ENCODE results near the gene SMAD5. TPM values are rescaled to one million over a fixed set of nuclear protein-coding genes. Genes with fewer than 3 reads are reported as not detected.

The SMAD5 gene
- total RNA-seq, 1 experiment from 2014 or later: 69.3 TPM

GRCh38 chr5:136215812-136216211 is 83.2 kb downstream of the SMAD5 start:
- Histone ChIP-seq H2AK5ac (ENCODE audit: insufficient read length, low read length) (no peak overlapping the region), H3T11ph (ENCODE audit: low read length) (no peak overlapping the region), H3K56ac (ENCODE audit: insufficient read length, low read depth, low read length) (no peak overlapping the region), H3K14ac (ENCODE audit: insufficient read depth, low read length) (no peak overlapping the region), H3K23me2 (ENCODE audit: insufficient read length, low read depth, low read length, poor library complexity, severe bottlenecking) (no peaks in the 10 kb centered on the region), H4K91ac (ENCODE audit: insufficient read length, low read depth, low read length) (no peak overlapping the region), H3K4me1 (ENCODE audit: insufficient read depth, low read length) (no peaks in the 10 kb centered on the region), H2BK5ac (ENCODE audit: insufficient read length, low read length) (no peak overlapping the region), H3K18ac (ENCODE audit: insufficient read length, low read depth, low read length) (no peak overlapping the region), H3K79me1 (ENCODE audit: insufficient read depth, low read depth, low read length, poor library complexity, severe bottlenecking) (no peaks in the 10 kb centered on the region), H4K5ac (ENCODE audit: insufficient read length, low read depth, low read length) (no peak overlapping the region), H2BK12ac (ENCODE audit: insufficient read length, low read depth, low read length) (no peak overlapping the region), H3K27ac (ENCODE audit: insufficient read length, low read depth, low read length) (no peak overlapping the region), H2BK15ac (ENCODE audit: low read depth, low read length) (no peak overlapping the region), H3K4me2 (ENCODE audit: insufficient read depth, insufficient read length, low read length) (no peak overlapping the region), H3K4ac (ENCODE audit: low read depth, low read length) (no peak overlapping the region), H4K20me1 (ENCODE audit: control insufficient read depth, insufficient read depth, insufficient read length) (no peaks in the 10 kb centered on the region), H3K9me3 (ENCODE audit: control insufficient read depth, low read depth, low read length) (no peaks in the 10 kb centered on the region), H3K9ac (ENCODE audit: extremely low read depth, insufficient read length, low read length) (no peak overlapping the region), H2BK20ac (ENCODE audit: low read depth, low read length, poor library complexity, severe bottlenecking) (no peak overlapping the region), H3K27me3 (ENCODE audit: insufficient read depth, low read length) (no peaks in the 10 kb centered on the region), H4K8ac (replicated peaks; ENCODE audit: insufficient read length, low read depth, low read length) (no peak overlapping the region), H2AFZ (ENCODE audit: low read length) (no peak overlapping the region), H3K79me2 (ENCODE audit: insufficient read depth, low read length) (no peaks in the 10 kb centered on the region), H2BK120ac (ENCODE audit: low read depth, low read length, poor library complexity, severe bottlenecking) (no peak overlapping the region), H3K23ac (ENCODE audit: insufficient read length, low read depth, low read length) (no peak overlapping the region)
- H3K4me3 Mint-ChIP-seq: no peak overlapping the region
- H3K27ac Mint-ChIP-seq: no peak overlapping the region
- H3K27me3 Mint-ChIP-seq (ENCODE audit: low read depth): peaks cover 48% of the 10 kb centered on the region
- no peak for TF ChIP-seq CTCF (conservative IDR thresholded peaks at IDR 0.05)
- WGBS (ENCODE audit: extremely low coverage, insufficient read length, low lambda C conversion rate): no CpG with 5 or more reads among the region's 4 CpGs
- DNase-seq: no peak
- peaks cover 2 to 9% (median 6%) of the 10 kb centered on the region in 3 experiments; a peak in 5 of 7 replicates for H3K36me3 Mint-ChIP-seq (ENCODE audit: insufficient read depth in 1 of 3, low read depth in 3 of 3)
- peaks cover 11 to 12% of the 10 kb centered on the region in 2 experiments for H3K9me3 Mint-ChIP-seq
- peaks cover 15 to 16% of the 10 kb centered on the region in 2 experiments for H3K4me1 Mint-ChIP-seq

Measured in H9 (cell line).